Activated T-cell treated with anti-CD3 and anti-CD28 coated beads, Interleukin-2, amount 50 U/mL, for 24 hours (primary cell): ENCODE data around the gene TMEM175.

ENCODE experiments used
- DNase-seq: peaks from one replicate; pipeline ENCODE4 v3.0.0-alpha.2; 2020
- H3K27ac Mint-ChIP-seq: 2 replicates; pipeline ENCODE4 v1.8.0; 2020; ENCODE audit warnings: mild to moderate bottlenecking, mixed read lengths
- H3K27me3 Mint-ChIP-seq: 2 replicates; pipeline ENCODE4 v1.8.0; 2020; ENCODE audit warnings: mixed read lengths
- H3K36me3 Mint-ChIP-seq: 2 replicates; pipeline ENCODE4 v1.8.0; 2020; ENCODE audit warnings: low read depth, mixed read lengths
- H3K4me1 Mint-ChIP-seq: 2 replicates; pipeline ENCODE4 v1.8.0; 2020; ENCODE audit warnings: low read depth, mixed read lengths
- H3K4me3 Mint-ChIP-seq: 2 replicates; pipeline ENCODE4 v1.8.0; 2020; ENCODE audit warnings: mild to moderate bottlenecking, moderate library complexity, mixed read lengths
- H3K9me3 Mint-ChIP-seq: 2 replicates; pipeline ENCODE4 v1.8.0; 2020; ENCODE audit warnings: mixed read lengths

Gene TMEM175

GRCh38 chr4:907103-907400, 25.2 kb upstream of the TMEM175 start:
- H3K27me3 Mint-ChIP-seq = no peaks in the 10 kb centered on the region
- DNase-seq = no peak
- peaks cover 78% of the 10 kb centered on the region for H3K36me3 Mint-ChIP-seq
- H3K4me1 Mint-ChIP-seq = no peaks in the 10 kb centered on the region
- H3K4me3 Mint-ChIP-seq = no peak overlapping the region
- peaks cover 4% of the 10 kb centered on the region for H3K9me3 Mint-ChIP-seq
- H3K27ac Mint-ChIP-seq = no peak overlapping the region

GRCh38 chr4:907691-908425, 24.4 kb upstream of the TMEM175 start:
- Mint-ChIP-seq H3K36me3 (peaks cover 80% of the 10 kb centered on the region), H3K9me3 (peaks cover 4% of the 10 kb centered on the region), H3K4me1 (no peaks in the 10 kb centered on the region), H3K27ac (no peak overlapping the region), H3K4me3 (no peak overlapping the region), H3K27me3 (no peaks in the 10 kb centered on the region)
- DNase-seq = no peak

- DNase-seq = no peak
- peaks cover 77% of the 10 kb centered on the region for H3K36me3 Mint-ChIP-seq
- H3K27me3 Mint-ChIP-seq = no peaks in the 10 kb centered on the region
- H3K9me3 Mint-ChIP-seq = peaks cover 4% of the 10 kb centered on the region
- no peaks in the 10 kb centered on the region for H3K4me1 Mint-ChIP-seq
- H3K27ac Mint-ChIP-seq = no peak overlapping the region
- no peak overlapping the region for H3K4me3 Mint-ChIP-seq
Measured at GRCh38 chr4:909131-909571, 23.1 kb upstream of the TMEM175 start.

- Mint-ChIP-seq H3K27me3 (no peaks in the 10 kb centered on the region), H3K36me3 (peaks cover 74% of the 10 kb centered on the region), H3K9me3 (peaks cover 4% of the 10 kb centered on the region), H3K4me1 (peaks cover under 1% of the 10 kb centered on the region), H3K27ac (no peak overlapping the region), H3K4me3 (no peak overlapping the region)
- no peak for DNase-seq
Measured at GRCh38 chr4:909821-910220, 22.4 kb upstream of the TMEM175 start.

GRCh38 chr4:910366-911091, 21.7 kb upstream of the TMEM175 start:
- Mint-ChIP-seq H3K27ac (no peak overlapping the region), H3K27me3 (no peaks in the 10 kb centered on the region), H3K36me3 (peaks cover 67% of the 10 kb centered on the region), H3K4me3 (no peak overlapping the region), H3K9me3 (peaks cover 4% of the 10 kb centered on the region), H3K4me1 (peaks cover 7% of the 10 kb centered on the region)
- no peak for DNase-seq

- H3K4me3 Mint-ChIP-seq = no peak overlapping the region
- DNase-seq = no peak
- no peak overlapping the region for H3K27ac Mint-ChIP-seq
- H3K36me3 Mint-ChIP-seq = peaks cover 59% of the 10 kb centered on the region
- H3K4me1 Mint-ChIP-seq = peaks cover 15% of the 10 kb centered on the region
- H3K27me3 Mint-ChIP-seq = no peaks in the 10 kb centered on the region
- H3K9me3 Mint-ChIP-seq = no peaks in the 10 kb centered on the region
Measured at GRCh38 chr4:911221-911751, 21.0 kb upstream of the TMEM175 start.

GRCh38 chr4:911871-912490, 20.3 kb upstream of the TMEM175 start:
- H3K27me3 Mint-ChIP-seq = no peaks in the 10 kb centered on the region
- no peak overlapping the region for H3K4me3 Mint-ChIP-seq
- DNase-seq = no peak
- peaks cover 22% of the 10 kb centered on the region for H3K4me1 Mint-ChIP-seq
- no peaks in the 10 kb centered on the region for H3K9me3 Mint-ChIP-seq
- H3K27ac Mint-ChIP-seq = no peak overlapping the region
- H3K36me3 Mint-ChIP-seq = peaks cover 52% of the 10 kb centered on the region

GRCh38 chr4:912548-913279, 19.5 kb upstream of the TMEM175 start:
- peaks cover 49% of the 10 kb centered on the region for H3K36me3 Mint-ChIP-seq
- peaks cover 2% of the 10 kb centered on the region for H3K9me3 Mint-ChIP-seq
- no peaks in the 10 kb centered on the region for H3K27me3 Mint-ChIP-seq
- peaks cover 28% of the 10 kb centered on the region for H3K4me1 Mint-ChIP-seq
- no peak for DNase-seq
- H3K4me3 Mint-ChIP-seq = no peak overlapping the region
- H3K27ac Mint-ChIP-seq = peak overlapping the region; percentile 69

GRCh38 chr4:913280-913618, 19.0 kb upstream of the TMEM175 start:
- Mint-ChIP-seq H3K4me1 (peaks cover 33% of the 10 kb centered on the region), H3K36me3 (peaks cover 49% of the 10 kb centered on the region)

GRCh38 chr4:914531-914930, 17.7 kb upstream of the TMEM175 start:
- peaks cover 44% of the 10 kb centered on the region for H3K36me3 Mint-ChIP-seq
- H3K4me3 Mint-ChIP-seq = no peak overlapping the region
- DNase-seq = no peak
- no peak overlapping the region for H3K27ac Mint-ChIP-seq
- peaks cover 12% of the 10 kb centered on the region for H3K9me3 Mint-ChIP-seq
- peaks cover 40% of the 10 kb centered on the region for H3K4me1 Mint-ChIP-seq
- H3K27me3 Mint-ChIP-seq = no peaks in the 10 kb centered on the region

More at GRCh38 chr4:913280-913618, 19.0 kb upstream of the TMEM175 start:
- Mint-ChIP-seq H3K27ac (peak overlapping the region; percentile 69), H3K27me3 (no peaks in the 10 kb centered on the region), H3K4me3 (no peak overlapping the region), H3K9me3 (peaks cover 8% of the 10 kb centered on the region)
- DNase-seq = no peak

- DNase-seq = no peak
- H3K27me3 Mint-ChIP-seq = no peaks in the 10 kb centered on the region
- H3K36me3 Mint-ChIP-seq = peaks cover 44% of the 10 kb centered on the region
- H3K4me1 Mint-ChIP-seq = peaks cover 43% of the 10 kb centered on the region
- H3K9me3 Mint-ChIP-seq = peaks cover 13% of the 10 kb centered on the region
- H3K4me3 Mint-ChIP-seq = peak overlapping the region; percentile 46
- H3K27ac Mint-ChIP-seq = peak overlapping the region; percentile 66
Measured at GRCh38 chr4:915041-915474, 17.2 kb upstream of the TMEM175 start.

GRCh38 chr4:915595-915994, 16.7 kb upstream of the TMEM175 start:
- peak overlapping the region; percentile 66 for H3K27ac Mint-ChIP-seq
- DNase-seq = no peak
- peak overlapping the region; percentile 46 for H3K4me3 Mint-ChIP-seq
- H3K27me3 Mint-ChIP-seq = no peaks in the 10 kb centered on the region
- peaks cover 45% of the 10 kb centered on the region for H3K4me1 Mint-ChIP-seq
- H3K36me3 Mint-ChIP-seq = peaks cover 41% of the 10 kb centered on the region
- H3K9me3 Mint-ChIP-seq = peaks cover 13% of the 10 kb centered on the region

GRCh38 chr4:917466-917865, 14.8 kb upstream of the TMEM175 start:
- no peak overlapping the region for H3K4me3 Mint-ChIP-seq

GRCh38 chr4:917992-918391, 14.3 kb upstream of the TMEM175 start:
- no peak for DNase-seq
- peaks cover 13% of the 10 kb centered on the region for H3K9me3 Mint-ChIP-seq
- no peak overlapping the region for H3K4me3 Mint-ChIP-seq
- H3K36me3 Mint-ChIP-seq = peaks cover 37% of the 10 kb centered on the region
- H3K27ac Mint-ChIP-seq = no peak overlapping the region
- H3K4me1 Mint-ChIP-seq = peaks cover 66% of the 10 kb centered on the region
- H3K27me3 Mint-ChIP-seq = no peaks in the 10 kb centered on the region

More at GRCh38 chr4:917466-917865, 14.8 kb upstream of the TMEM175 start:
- H3K9me3 Mint-ChIP-seq = peaks cover 13% of the 10 kb centered on the region
- peaks cover 61% of the 10 kb centered on the region for H3K4me1 Mint-ChIP-seq
- H3K27me3 Mint-ChIP-seq = no peaks in the 10 kb centered on the region
- H3K36me3 Mint-ChIP-seq = peaks cover 37% of the 10 kb centered on the region
- DNase-seq = peak; percentile 6
- peak overlapping the region; percentile 27 for H3K27ac Mint-ChIP-seq
